ENCODE measurements around the gene FAM78A. TPM values are rescaled to one million over a fixed set of nuclear protein-coding genes. Genes with fewer than 3 reads are reported as not detected.

Gene FAM78A
- total RNA-seq, result 6.1 and 7.0 TPM in 2 replicates
- polyA plus RNA-seq (2012), result 4.4 TPM

GRCh38 chr9:131276094-131276888 lies at the start of gene FAM78A:
TSS of gene FAM78A (minus strand) at chr9:131276510. CDS start at chr9:131276179, 331 bp downstream.
- DNase-seq (ENCODE audit: low read depth), result no peak

GRCh38 chr9:131324736-131325679 lies 48.7 kb upstream of the FAM78A start:
- DNase-seq (ENCODE audit: low read depth), result no peak

- DNase-seq (ENCODE audit: low read depth), result no peak
These were observed 47.3 kb upstream of the FAM78A start for GRCh38 chr9:131323629-131324028.

- DNase-seq (ENCODE audit: low read depth), result no peak
These were observed 43.8 kb upstream of the FAM78A start for GRCh38 chr9:131320031-131320685.

GRCh38 chr9:131319486-131319885 lies 43.2 kb upstream of the FAM78A start:
- DNase-seq (ENCODE audit: low read depth), result no peak

- DNase-seq (ENCODE audit: low read depth), result no peak
These were observed 42.1 kb upstream of the FAM78A start for GRCh38 chr9:131318231-131319085.

GRCh38 chr9:131312822-131313770 lies 36.8 kb upstream of the FAM78A start:
- DNase-seq (ENCODE audit: low read depth), result peak; percentile 80

- no peak for DNase-seq (ENCODE audit: low read depth)
These were observed 35.9 kb upstream of the FAM78A start for GRCh38 chr9:131312246-131312645.

- no peak for DNase-seq (ENCODE audit: low read depth)
These were observed 34.7 kb upstream of the FAM78A start for GRCh38 chr9:131310833-131311554.

- no peak for DNase-seq (ENCODE audit: low read depth)
These were observed 33.4 kb upstream of the FAM78A start for GRCh38 chr9:131309530-131310276.

GRCh38 chr9:131308906-131309529 lies 32.7 kb upstream of the FAM78A start:
- DNase-seq (ENCODE audit: low read depth), result no peak

- no peak for DNase-seq (ENCODE audit: low read depth)
These were observed 32.1 kb upstream of the FAM78A start for GRCh38 chr9:131308452-131308851.

- no peak for DNase-seq (ENCODE audit: low read depth)
These were observed 31.7 kb upstream of the FAM78A start for GRCh38 chr9:131307974-131308373.

GRCh38 chr9:131306397-131307004 lies 30.2 kb upstream of the FAM78A start:
- DNase-seq (ENCODE audit: low read depth), result peak; percentile 49

GRCh38 chr9:131304676-131305355 lies 28.5 kb upstream of the FAM78A start:
- no peak for DNase-seq (ENCODE audit: low read depth)
